Skeletal muscle tissue (tissue), 4 donors: ENCODE measurements around the gene NCKAP5. TPM values are rescaled to one million over a fixed set of nuclear protein-coding genes. Genes with fewer than 3 reads are reported as not detected.

Experiments used
- H3K27ac ChIP-seq: one replicate; pipeline ENCODE4 v1.7.0; 2013; ENCODE audit warnings: mild to moderate bottlenecking, low read depth, low read length, inconsistent platforms
- H3K27me3 ChIP-seq, 3 donors: one replicate each; pipeline ENCODE4 v1.7.0; 2013; ENCODE audit warnings: low read length in 3 of 3; ENCODE audit not compliant: control insufficient read depth in 3 of 3, insufficient read depth in 3 of 3
- H3K36me3 ChIP-seq, 3 donors: one replicate each; pipeline ENCODE4 v1.7.0; 2013; ENCODE audit warnings: low read length in 3 of 3; ENCODE audit not compliant: control insufficient read depth in 3 of 3, insufficient read depth in 3 of 3
- H3K4me1 ChIP-seq, 3 donors: one replicate each; pipeline ENCODE4 v1.7.0; 2013; ENCODE audit warnings: low read length in 3 of 3, mild to moderate bottlenecking in 3 of 3; ENCODE audit not compliant: control insufficient read depth in 3 of 3, insufficient read depth in 3 of 3
- H3K4me3 ChIP-seq, 3 donors: one replicate each; pipeline ENCODE4 v1.7.0; 2013; ENCODE audit warnings: low read length in 3 of 3
- H3K9ac ChIP-seq, 3 donors: one replicate each; pipeline ENCODE4 v1.7.0; 2013; ENCODE audit warnings: low read length in 3 of 3, mild to moderate bottlenecking in 3 of 3, moderate library complexity in 2 of 3, low read depth in 1 of 3
- H3K9me3 ChIP-seq, 3 donors: one replicate each; pipeline ENCODE4 v1.7.0; 2013; ENCODE audit warnings: low read length in 3 of 3; ENCODE audit not compliant: control insufficient read depth in 3 of 3
- total RNA-seq: library from RNA; depleted of rRNA; stranded (reverse); fragments of >200 nt; gene quantifications from one replicate; pipeline ENCODE4 v1.2.3, GENCODE V29; 2014
- donor health status: Osteomylitis.

Gene NCKAP5
- total RNA-seq, 1 donor from 2014 or later = 5.7 TPM

DNA sequence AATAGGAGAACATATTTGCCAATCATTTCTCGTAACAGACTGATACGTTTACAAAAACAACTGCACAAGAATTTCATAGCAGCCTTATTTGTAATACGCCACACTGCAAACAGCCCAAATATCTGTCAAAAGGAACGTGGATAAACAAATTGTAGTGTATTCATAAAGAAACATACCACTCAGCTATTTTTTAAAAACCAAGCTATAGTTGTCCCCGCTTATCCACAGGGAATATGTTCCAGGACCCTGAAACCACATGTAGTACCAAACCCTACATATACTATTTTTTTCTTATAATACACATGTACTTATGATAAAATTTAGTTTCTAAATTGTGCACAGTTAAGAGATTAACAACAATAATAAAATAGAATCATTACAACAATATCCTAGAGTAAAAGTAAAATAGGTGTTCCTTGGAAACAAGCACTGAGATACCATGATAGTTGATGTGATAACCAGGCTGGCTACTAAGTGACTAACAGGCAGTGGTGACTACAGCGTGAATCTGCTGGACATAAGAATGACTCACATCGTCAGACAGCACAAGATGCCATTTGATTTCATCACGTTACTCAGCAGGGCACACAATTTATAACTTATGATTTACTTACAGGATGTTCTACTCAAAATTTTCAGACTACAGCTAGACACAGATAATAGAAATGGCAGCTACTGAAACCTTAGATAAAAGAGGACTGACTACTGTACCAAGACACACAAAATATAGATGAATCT lies 367.4 kb downstream of the NCKAP5 start:
- Histone ChIP-seq H3K4me3 (no peak overlapping the region), H3K9me3 (peaks cover 0 to 3% (median 0%) of the 10 kb centered on the region in 3 donors), H3K27ac (no peak overlapping the region), H3K36me3 (no peaks in the 10 kb centered on the region), H3K9ac (no peak overlapping the region), H3K27me3 (no peaks in the 10 kb centered on the region), H3K4me1 (no peaks in the 10 kb centered on the region)

DNA sequence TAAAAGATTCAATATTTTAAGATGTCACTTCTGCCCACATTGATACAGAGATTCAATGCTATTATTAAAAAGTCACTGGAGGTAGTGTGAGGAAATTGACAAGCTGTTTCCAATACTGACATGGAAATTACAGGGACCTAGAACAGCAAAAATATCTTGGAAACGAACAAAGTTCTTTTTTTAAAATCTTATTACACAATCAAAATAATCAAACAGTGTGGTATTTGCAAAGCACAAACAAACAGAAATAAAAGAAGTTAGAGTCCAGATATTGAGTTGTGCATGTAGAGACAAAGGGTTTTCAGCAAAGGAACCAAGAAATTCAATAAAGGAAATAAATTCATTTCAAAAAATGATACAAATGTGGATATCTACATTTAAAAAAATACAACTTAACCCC lies 369.6 kb downstream of the NCKAP5 start:
- Histone ChIP-seq H3K9me3 (peaks cover 0 to 3% (median 0%) of the 10 kb centered on the region in 3 donors), H3K4me1 (no peaks in the 10 kb centered on the region), H3K36me3 (no peaks in the 10 kb centered on the region), H3K9ac (no peak overlapping the region), H3K4me3 (no peak overlapping the region), H3K27ac (no peak overlapping the region), H3K27me3 (no peaks in the 10 kb centered on the region)

DNA sequence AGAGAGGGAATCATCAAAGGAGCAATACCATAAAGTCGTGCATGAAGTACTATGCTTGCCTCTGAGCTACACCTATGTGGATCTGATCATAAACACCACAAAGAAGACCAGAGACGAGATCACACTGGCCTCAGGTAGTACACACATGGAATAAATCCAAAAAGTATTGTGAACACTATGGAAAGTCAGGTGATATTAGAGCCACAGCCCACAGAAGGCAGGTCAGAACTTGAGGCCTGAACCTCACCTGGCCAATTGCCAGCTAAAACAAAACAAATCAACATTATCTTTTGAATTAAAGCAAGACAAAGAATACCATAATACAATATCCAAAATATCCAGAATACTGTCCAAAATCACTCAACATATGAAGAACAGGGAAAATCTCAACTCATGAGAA lies 371.1 kb downstream of the NCKAP5 start:
- no peak overlapping the region for H3K4me3 ChIP-seq
- no peak overlapping the region for H3K9ac ChIP-seq
- no peaks in the 10 kb centered on the region for H3K27me3 ChIP-seq
- H3K9me3 ChIP-seq = peaks cover 0 to 3% (median 0%) of the 10 kb centered on the region in 3 donors
- no peaks in the 10 kb centered on the region for H3K4me1 ChIP-seq
- H3K36me3 ChIP-seq = no peaks in the 10 kb centered on the region
- H3K27ac ChIP-seq = no peak overlapping the region

DNA sequence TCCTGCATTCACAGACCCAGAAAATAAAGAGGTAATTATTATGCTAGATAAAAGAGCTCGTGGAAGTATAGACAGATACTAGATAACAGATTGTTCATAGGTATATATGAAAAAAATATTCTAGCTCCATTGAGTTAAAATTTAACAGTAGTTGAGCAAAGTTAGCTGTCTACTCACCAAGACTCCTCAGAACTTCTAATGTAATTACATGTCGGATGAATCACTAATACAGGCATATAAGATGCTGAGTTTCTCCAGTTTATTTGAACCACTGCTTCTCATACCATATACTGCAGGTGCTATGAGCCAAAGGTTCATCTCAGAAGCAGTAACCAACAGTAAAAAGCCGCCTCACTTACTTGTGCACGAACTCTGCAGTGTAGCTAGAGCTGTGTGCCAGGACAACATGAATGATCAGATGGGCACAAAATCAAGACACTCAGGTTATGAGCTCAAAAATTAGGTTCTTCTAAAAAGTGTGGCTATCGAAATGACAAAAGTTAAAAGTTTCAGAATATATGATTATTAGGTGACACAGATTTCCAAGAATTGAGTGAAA lies 373.4 kb downstream of the NCKAP5 start:
- Histone ChIP-seq H3K4me1 (no peaks in the 10 kb centered on the region), H3K4me3 (no peak overlapping the region), H3K27me3 (no peaks in the 10 kb centered on the region), H3K36me3 (no peaks in the 10 kb centered on the region), H3K27ac (no peak overlapping the region), H3K9ac (no peak overlapping the region), H3K9me3 (no peaks in the 10 kb centered on the region)

DNA sequence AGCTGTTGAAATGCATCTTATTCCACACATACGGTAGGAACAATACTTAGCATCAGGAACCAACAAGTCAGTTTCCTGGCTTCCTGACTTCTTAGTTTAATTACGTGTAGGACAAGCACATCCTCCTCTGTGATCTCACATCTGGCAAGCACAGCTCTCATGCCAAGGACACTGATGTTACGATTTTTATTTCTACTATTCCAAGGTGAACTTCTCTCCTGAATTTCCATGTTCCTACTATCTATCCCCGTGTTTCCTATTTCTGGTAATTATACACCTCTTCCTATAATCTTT lies 374.0 kb downstream of the NCKAP5 start:
- Histone ChIP-seq H3K9ac (no peak overlapping the region), H3K4me1 (no peaks in the 10 kb centered on the region), H3K27ac (no peak overlapping the region), H3K4me3 (no peak overlapping the region), H3K27me3 (no peaks in the 10 kb centered on the region), H3K9me3 (no peaks in the 10 kb centered on the region), H3K36me3 (no peaks in the 10 kb centered on the region)

DNA sequence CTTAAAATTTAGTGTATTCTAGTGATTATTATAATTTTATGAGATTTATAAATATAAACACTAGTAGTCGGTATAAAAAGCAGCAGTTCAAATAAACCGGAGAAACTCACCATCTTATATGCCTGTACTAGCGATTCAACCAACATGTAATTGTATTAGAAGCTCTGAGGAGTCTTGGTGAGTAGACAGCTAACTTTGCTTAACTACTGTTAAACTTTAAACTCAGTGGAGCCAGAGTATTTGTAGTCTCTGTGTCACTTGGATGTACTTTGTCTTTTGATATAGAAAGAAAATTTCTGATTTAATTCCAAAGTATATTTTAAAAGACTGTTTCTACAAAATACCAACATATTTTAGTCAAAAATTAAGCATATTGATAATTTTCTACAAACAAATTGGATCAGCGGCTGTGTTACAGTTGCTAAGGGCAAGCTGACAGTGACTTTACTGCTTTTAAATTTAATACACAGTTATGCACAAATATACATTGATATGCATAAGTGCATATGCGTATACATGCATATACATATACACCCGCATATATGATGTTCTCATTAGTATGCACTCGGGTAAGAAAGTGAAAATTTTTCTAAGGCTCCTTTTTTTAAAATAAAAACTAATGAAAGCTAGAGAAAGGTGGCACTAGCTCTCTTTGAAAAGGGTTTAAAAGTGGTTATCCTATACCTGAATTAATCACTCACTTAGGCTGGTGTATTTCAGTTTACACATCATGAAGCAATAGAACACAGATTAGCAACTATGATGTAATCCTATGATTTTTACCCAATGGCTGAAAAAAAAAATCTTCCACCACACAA lies 374.5 kb downstream of the NCKAP5 start:
- Histone ChIP-seq H3K4me3 (no peak overlapping the region), H3K9ac (no peak overlapping the region), H3K4me1 (no peaks in the 10 kb centered on the region), H3K27ac (no peak overlapping the region), H3K27me3 (no peaks in the 10 kb centered on the region), H3K9me3 (no peaks in the 10 kb centered on the region), H3K36me3 (no peaks in the 10 kb centered on the region)

DNA sequence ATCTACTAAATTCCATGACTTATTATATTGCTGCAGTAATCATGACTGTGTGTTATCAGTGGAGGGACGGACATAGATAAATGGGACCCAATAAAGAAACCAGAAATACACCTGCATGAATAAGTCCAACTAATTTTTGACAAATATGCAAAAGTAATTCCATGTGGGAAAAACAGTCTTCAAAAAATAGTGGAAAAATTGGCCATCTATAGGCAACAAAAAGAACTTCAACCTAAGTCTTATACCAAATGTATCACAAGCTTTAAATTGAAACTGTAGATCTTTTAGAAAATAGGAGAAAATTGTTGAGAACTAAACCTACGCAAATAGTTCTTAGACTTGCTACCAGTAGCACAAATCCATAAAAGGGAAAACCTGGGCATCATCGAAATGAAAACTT lies 376.2 kb downstream of the NCKAP5 start:
- H3K4me1 ChIP-seq = no peaks in the 10 kb centered on the region
- no peaks in the 10 kb centered on the region for H3K27me3 ChIP-seq
- H3K4me3 ChIP-seq = no peak overlapping the region
- H3K9me3 ChIP-seq = no peaks in the 10 kb centered on the region
- H3K27ac ChIP-seq = no peak overlapping the region
- H3K9ac ChIP-seq = no peak overlapping the region
- H3K36me3 ChIP-seq = no peaks in the 10 kb centered on the region

DNA sequence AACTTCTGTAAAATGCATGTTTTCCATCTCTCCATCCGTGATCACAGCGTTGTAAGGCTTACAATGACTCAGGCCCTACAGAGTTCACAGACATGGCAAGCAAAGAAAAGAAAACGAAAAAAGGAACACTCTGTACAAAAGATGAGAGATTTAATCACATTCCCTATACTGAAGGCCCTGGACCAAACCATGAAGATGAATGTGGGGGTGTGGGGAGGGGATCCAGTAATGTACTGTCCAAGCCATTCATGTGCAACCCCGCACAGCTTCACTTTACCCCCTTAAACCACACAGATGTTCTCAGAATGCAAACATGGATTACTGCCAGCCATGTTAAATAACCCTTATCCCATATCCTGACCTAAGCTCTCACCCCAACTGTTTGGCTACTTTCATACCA lies 391.1 kb downstream of the NCKAP5 start:
- Histone ChIP-seq H3K36me3 (no peaks in the 10 kb centered on the region), H3K27me3 (no peaks in the 10 kb centered on the region), H3K4me3 (no peak overlapping the region), H3K9ac (no peak overlapping the region), H3K9me3 (no peaks in the 10 kb centered on the region), H3K27ac (no peak overlapping the region), H3K4me1 (no peaks in the 10 kb centered on the region)

DNA sequence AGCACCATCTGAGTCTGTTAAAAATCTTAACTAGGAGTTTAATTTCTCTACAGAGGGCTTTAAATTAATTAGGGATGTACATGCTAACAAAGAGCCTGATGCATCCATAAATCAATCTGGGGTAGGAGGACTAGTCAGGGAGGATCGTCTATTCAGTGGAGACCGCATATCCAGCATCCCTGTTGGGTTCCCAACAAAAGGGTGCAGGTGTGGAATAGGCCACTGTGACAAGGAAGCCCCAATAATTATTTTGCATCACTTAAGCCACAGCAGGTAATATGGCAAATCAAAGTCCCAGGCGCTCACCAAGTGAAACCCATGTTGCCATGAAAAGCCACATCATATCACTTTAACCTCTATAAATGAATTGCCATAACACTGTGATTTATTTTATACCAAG lies 392.3 kb downstream of the NCKAP5 start:
- Histone ChIP-seq H3K4me1 (no peaks in the 10 kb centered on the region), H3K36me3 (no peaks in the 10 kb centered on the region), H3K4me3 (no peak overlapping the region), H3K9me3 (no peaks in the 10 kb centered on the region), H3K27ac (no peak overlapping the region), H3K9ac (no peak overlapping the region), H3K27me3 (no peaks in the 10 kb centered on the region)

DNA sequence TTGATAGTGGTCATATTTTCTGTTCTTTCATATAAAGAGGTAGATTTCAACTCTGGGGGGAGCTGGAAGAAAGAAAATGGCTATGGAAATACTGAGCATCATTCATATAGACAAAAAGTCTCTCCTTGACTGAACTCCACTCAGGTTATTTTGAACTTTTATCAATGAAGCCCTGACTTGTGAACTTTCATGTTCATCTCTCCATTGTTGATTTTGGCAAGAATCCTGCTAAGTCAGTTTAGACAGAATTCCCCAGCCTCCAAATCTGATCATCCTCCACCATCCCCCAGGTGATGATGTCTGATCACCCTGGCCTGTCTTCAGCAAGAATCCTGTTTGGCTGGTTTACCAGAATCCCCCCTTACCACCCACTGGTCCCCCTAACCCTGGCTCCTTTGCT lies 395.0 kb downstream of the NCKAP5 start:
- no peaks in the 10 kb centered on the region for H3K4me1 ChIP-seq
- H3K36me3 ChIP-seq = no peaks in the 10 kb centered on the region
- H3K27me3 ChIP-seq = no peaks in the 10 kb centered on the region

More for the DNA sequence above, 395.0 kb downstream of the NCKAP5 start:
- no peak overlapping the region for H3K9ac ChIP-seq
- H3K27ac ChIP-seq = no peak overlapping the region
- H3K9me3 ChIP-seq = no peaks in the 10 kb centered on the region
- no peak overlapping the region for H3K4me3 ChIP-seq
